DND-41 (cell line): ENCODE results near the gene SPATA31E1.

ENCODE experiments used
- ATAC-seq: fragments of 200-7000 bp; cut with Tn5 transposase; 3 replicates; pipeline ENCODE4 v1.9.1; 2021; ENCODE audit warnings: low read depth; ENCODE audit not compliant: insufficient read depth
- DNase-seq: peaks from one replicate; pipeline ENCODE4 v3.0.0-alpha.2; 2020
- H2AFZ ChIP-seq: 2 replicates; pipeline ENCODE4 v1.6.0; 2012; ENCODE audit warnings: low read depth, low read length
- H3K27ac ChIP-seq: 2 replicates; pipeline ENCODE4 v1.5.1; 2012; ENCODE audit warnings: low read length, inconsistent platforms
- H3K27me3 ChIP-seq: fragments of 200-600 bp; sonication (generic); 2 replicates; pipeline ENCODE4 v1.6.0; 2012; ENCODE audit warnings: low read length, mild to moderate bottlenecking, inconsistent platforms; ENCODE audit not compliant: insufficient read depth, poor library complexity
- H3K36me3 ChIP-seq: 2 replicates; pipeline ENCODE4 v1.5.1; 2012; ENCODE audit warnings: low read length, inconsistent platforms; ENCODE audit not compliant: insufficient read depth
- H3K4me1 ChIP-seq: 2 replicates; pipeline ENCODE4 v1.5.1; 2012; ENCODE audit warnings: mild to moderate bottlenecking, low read length; ENCODE audit not compliant: insufficient read depth
- H3K4me2 ChIP-seq: 2 replicates; pipeline ENCODE4 v1.6.0; 2012; ENCODE audit warnings: mild to moderate bottlenecking, moderate library complexity, low read length, inconsistent platforms; ENCODE audit not compliant: insufficient read depth
- H3K4me3 ChIP-seq, 2 experiments: fragments of 200-600 bp in 1 of 2; shearing (Covaris generic) in 1 of 2; 2 replicates each; pipeline ENCODE4 v1.5.1; 2012 to 2016; ENCODE audit warnings: inconsistent platforms in 2 of 2, low read length in 2 of 2, mild to moderate bottlenecking in 2 of 2, low read depth in 1 of 2, moderate library complexity in 1 of 2
- H3K79me2 ChIP-seq: 2 replicates; pipeline ENCODE4 v1.6.0; 2012; ENCODE audit warnings: low read length, inconsistent platforms; ENCODE audit not compliant: insufficient read depth
- H3K9ac ChIP-seq: 2 replicates; pipeline ENCODE4 v1.6.0; 2012; ENCODE audit warnings: low read depth, mild to moderate bottlenecking, inconsistent platforms, low read length, moderate library complexity
- H3K9me3 ChIP-seq: 2 replicates; pipeline ENCODE4 v1.5.1; 2012; ENCODE audit warnings: low read length, moderate library complexity, mild to moderate bottlenecking, inconsistent platforms; ENCODE audit not compliant: insufficient read depth, severe bottlenecking
- H4K20me1 ChIP-seq: 2 replicates; pipeline ENCODE4 v1.6.0; 2012; ENCODE audit warnings: low read length; ENCODE audit not compliant: insufficient read depth
- CTCF ChIP-seq: IDR thresholded peaks from 2 replicates; pipeline ENCODE4 v1.5.1; 2012; ENCODE audit warnings: borderline replicate concordance, low read length, moderate library complexity, mild to moderate bottlenecking; ENCODE audit not compliant: poor library complexity, severe bottlenecking; ENCODE audit errors: extremely low read depth
- EZH2 ChIP-seq: IDR thresholded peaks from 3 replicates; pipeline ENCODE4 v1.6.1; 2012; ENCODE audit warnings: borderline replicate concordance, low read depth, mild to moderate bottlenecking, moderate library complexity, low read length, inconsistent platforms; ENCODE audit not compliant: severe bottlenecking

The SPATA31E1 gene

GRCh38 chr9:87883990-87884389 lies 1.3 kb downstream of the SPATA31E1 start:
- no peaks in the 10 kb centered on the region for H4K20me1 ChIP-seq
- ATAC-seq (no peak), DNase-seq (no peak)
- H3K9ac ChIP-seq = no peak overlapping the region
- no peaks in the 10 kb centered on the region for H3K9me3 ChIP-seq
- H3K4me1 ChIP-seq = no peaks in the 10 kb centered on the region
- H3K27ac ChIP-seq = no peak overlapping the region
- no peaks in the 10 kb centered on the region for H3K79me2 ChIP-seq
- no peak for TF ChIP-seq EZH2
- TF ChIP-seq CTCF = peak; percentile 8
- no peaks in the 10 kb centered on the region for H3K36me3 ChIP-seq
- H3K27me3 ChIP-seq = no peaks in the 10 kb centered on the region
- H3K4me3 ChIP-seq = no peak overlapping the region
- no peak overlapping the region for H2AFZ ChIP-seq
- H3K4me2 ChIP-seq = no peak overlapping the region

GRCh38 chr9:87884578-87885459 lies 2.1 kb downstream of the SPATA31E1 start:
- DNase-seq = no peak
- Histone ChIP-seq H3K36me3 (no peaks in the 10 kb centered on the region), H4K20me1 (no peaks in the 10 kb centered on the region), H2AFZ (no peak overlapping the region), H3K4me1 (no peaks in the 10 kb centered on the region), H3K9ac (no peak overlapping the region), H3K4me2 (no peak overlapping the region), H3K79me2 (no peaks in the 10 kb centered on the region), H3K4me3 (no peak overlapping the region), H3K27ac (no peak overlapping the region), H3K27me3 (no peaks in the 10 kb centered on the region), H3K9me3 (no peaks in the 10 kb centered on the region)
- ATAC-seq = no peak
- no peak for TF ChIP-seq CTCF
- no peak for TF ChIP-seq EZH2

- no peaks in the 10 kb centered on the region for H3K27me3 ChIP-seq
- no peak overlapping the region for H2AFZ ChIP-seq
- no peaks in the 10 kb centered on the region for H3K4me1 ChIP-seq
- H3K4me3 ChIP-seq = no peak overlapping the region
- H4K20me1 ChIP-seq = no peaks in the 10 kb centered on the region
- H3K27ac ChIP-seq = no peak overlapping the region
- H3K36me3 ChIP-seq = no peaks in the 10 kb centered on the region
- no peaks in the 10 kb centered on the region for H3K9me3 ChIP-seq
- DNase-seq (no peak), ATAC-seq (no peak)
- TF ChIP-seq CTCF (no peak), EZH2 (no peak)
- H3K9ac ChIP-seq = no peak overlapping the region
- H3K4me2 ChIP-seq = no peak overlapping the region
- no peaks in the 10 kb centered on the region for H3K79me2 ChIP-seq
Measured at GRCh38 chr9:87885484-87886189, 3.0 kb downstream of the SPATA31E1 start.
